T-helper 22 cell (primary cell): ENCODE measurements around the gene CRY2.
"Not testable (repeated sequence)": the region's sequence is repeated elsewhere in the genome, so short reads cannot be mapped to it uniquely, and the experiment has no call there.

Experiments used
- DNase-seq: peaks from one replicate; pipeline ENCODE4 v3.0.0-alpha.2; 2020; ENCODE audit warnings: low read depth

Gene CRY2

GRCh38 chr11:45846974-45847910 lies at the start of gene CRY2:
Gene CRY2 (plus strand): TSS chr11:45847475. CDS start chr11:45847491, 16 bp downstream.
- peak; percentile 97 for DNase-seq

DNA sequence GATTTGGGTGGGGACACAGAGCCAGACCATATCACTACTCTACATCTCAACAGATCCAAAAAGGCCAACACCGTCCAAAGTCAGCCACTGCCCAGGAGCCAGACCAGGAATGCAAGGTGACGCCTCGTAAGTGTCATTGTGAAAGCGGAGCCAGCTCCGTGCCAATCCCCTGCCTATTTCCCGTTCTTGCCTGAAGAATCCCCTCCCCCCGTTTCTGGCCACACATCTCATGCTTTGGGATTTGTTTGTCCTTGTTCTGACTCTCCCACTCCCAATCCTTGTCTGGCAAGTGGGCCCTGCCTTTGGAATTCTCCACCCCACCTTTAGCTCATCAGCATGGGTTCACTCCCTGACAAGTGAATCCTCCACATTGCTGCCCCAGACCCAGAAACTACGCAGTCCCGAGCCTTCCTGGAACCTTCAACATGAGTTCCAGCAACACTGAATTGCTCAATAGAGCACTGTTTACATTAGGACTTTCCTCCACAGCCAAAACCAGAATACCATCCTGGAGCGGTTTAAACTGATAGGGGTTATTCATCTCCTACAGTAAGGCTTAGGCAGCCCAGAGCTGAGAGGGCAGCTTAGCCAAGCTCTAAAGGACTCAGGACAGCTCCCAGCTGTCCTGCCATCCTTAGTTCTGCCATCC lies 48.4 kb upstream of the CRY2 start:
- DNase-seq, result no peak

GRCh38 chr11:45799562-45799961 lies 47.7 kb upstream of the CRY2 start:
- DNase-seq, result no peak

- DNase-seq, result no peak
Measured at GRCh38 chr11:45800261-45800660, 47.0 kb upstream of the CRY2 start.

DNA sequence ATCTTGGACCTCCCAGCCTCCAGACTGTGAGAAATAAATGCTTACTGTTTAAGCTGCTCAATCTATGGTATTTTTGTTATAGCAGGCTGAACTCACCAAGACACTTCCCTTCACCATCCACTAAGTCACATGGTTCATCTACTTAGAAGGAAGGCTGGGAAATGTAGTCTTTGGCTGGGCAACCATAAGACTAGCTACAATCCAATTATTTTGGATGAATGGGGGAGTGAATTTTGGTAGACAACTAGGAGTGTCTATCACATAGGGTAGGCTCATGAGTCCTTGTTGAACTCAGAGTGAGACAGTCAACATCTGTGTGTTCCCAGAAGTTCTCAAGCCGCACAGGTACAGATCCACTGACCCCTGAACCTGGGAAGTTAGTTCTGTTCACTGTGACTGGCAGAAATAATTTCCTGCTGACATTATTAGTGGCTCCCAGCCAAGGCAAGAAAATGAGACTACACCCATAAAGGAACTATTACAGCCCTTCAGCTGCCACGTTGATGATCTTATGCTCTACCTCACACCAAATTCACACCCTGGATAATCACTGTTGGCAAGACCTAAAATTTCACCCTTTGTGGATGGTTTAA lies 45.5 kb upstream of the CRY2 start:
- DNase-seq, result no peak

DNA sequence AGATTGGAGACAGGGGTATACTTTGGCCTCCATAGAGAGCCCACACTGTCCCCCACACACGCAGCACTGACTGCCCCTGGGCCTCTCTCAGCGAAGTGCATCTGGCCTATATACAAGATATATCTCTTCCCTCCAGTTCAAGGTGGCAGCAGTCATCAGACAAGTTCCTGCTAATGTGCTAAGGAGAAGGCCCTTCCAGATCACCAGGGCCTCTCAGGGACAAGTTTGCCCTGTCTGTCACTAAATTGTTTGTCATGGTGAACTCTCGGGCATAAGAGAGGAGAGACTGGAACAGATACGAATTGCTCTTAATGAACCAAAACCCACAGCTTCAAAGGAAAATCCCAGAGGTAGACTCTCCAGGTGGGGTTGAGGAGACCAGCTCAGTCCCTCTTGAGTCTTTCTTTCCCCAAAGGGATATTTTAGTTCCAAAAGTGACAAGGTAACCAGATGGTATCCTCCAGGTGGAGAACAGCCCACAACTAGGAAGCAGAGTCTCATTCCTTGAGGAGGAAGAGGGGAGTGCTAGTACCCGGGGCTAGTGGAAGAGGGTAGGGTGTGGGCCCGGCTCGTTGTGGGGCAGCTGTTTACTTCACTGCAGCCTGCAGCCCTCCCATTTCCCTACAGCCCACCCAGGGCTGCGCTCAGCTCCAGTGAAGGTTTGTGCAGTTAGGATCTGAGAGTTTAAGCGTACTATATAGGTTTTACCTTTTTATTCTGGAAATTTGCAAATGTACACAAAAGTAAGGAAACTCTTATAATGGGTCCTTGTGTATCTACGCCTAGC lies 44.6 kb upstream of the CRY2 start:
- no peak for DNase-seq

DNA sequence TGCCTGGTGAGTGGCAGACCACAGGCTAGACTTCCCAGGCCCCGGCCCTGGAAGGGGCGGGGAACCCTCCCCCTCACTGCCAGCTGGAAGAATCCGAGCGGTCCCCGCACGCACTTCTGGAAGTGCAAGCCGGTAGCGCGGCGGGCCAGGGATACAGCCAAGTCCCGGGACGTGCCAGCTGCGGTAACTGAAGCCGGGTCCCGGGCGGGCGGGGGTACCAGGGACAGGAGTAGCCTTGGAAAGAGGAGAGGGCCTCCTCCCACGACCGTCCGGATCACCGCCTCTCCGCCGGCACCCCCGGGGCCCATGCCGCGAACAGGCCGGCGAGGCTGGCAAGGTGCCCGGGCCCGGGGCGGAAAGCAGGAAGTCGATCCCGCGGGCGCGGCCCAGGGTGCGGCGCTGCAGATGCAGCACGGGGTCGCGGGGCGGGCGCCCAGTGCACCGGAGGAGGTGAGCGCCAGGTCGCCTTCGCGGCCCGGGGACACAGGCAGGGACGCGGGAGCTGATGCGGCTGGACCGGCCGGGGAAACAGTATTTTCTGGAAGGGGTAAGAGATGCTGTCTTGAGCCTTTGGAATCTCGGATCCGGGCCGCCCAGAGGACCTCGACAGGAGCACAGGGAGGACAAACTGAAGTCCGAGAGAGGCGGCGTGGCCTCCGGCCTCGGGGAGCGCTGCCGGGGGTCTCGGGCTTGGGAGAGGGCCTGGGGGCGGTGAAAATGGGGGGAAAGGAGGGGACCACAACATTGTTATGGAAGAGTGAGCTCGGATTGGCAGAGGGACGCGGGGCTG lies 43.1 kb upstream of the CRY2 start:
- peak; percentile 51 for DNase-seq

GRCh38 chr11:45804761-45805304 lies 42.4 kb upstream of the CRY2 start, which contains the start of gene SLC35C1:
Gene SLC35C1 (plus strand): TSS chr11:45805149. CDS start chr11:45805802, 653 bp downstream.
- peak; percentile 90 for DNase-seq

DNA sequence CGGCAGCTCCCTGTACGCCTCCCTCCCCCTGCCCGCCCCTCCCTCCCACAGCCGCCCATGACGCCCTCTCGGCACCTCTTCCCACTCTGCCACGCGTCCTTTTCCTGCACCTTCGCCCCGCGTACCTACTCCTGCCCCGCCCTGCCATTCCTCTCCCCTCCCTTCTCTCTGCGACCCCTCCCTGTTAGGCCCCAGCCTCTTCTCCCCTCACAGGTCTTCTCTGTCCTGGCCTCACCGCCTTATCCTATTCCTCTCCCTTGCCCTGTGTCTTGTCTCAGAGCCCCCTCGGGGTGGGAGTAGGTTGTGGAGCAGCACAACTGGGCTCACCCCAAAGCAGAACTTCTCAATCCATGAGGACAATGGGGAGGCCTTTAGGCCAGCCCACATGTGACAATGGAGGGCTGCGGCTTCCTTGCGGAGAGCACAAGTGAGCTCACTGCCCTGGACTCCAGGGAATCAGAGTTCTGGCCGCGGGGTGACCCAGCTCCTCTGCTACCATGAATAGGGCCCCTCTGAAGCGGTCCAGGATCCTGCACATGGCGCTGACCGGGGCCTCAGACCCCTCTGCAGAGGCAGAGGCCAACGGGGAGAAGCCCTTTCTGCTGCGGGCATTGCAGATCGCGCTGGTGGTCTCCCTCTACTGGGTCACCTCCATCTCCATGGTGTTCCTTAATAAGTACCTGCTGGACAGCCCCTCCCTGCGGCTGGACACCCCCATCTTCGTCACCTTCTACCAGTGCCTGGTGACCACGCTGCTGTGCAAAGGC lies 41.8 kb upstream of the CRY2 start:
- DNase-seq, result no peak

DNA sequence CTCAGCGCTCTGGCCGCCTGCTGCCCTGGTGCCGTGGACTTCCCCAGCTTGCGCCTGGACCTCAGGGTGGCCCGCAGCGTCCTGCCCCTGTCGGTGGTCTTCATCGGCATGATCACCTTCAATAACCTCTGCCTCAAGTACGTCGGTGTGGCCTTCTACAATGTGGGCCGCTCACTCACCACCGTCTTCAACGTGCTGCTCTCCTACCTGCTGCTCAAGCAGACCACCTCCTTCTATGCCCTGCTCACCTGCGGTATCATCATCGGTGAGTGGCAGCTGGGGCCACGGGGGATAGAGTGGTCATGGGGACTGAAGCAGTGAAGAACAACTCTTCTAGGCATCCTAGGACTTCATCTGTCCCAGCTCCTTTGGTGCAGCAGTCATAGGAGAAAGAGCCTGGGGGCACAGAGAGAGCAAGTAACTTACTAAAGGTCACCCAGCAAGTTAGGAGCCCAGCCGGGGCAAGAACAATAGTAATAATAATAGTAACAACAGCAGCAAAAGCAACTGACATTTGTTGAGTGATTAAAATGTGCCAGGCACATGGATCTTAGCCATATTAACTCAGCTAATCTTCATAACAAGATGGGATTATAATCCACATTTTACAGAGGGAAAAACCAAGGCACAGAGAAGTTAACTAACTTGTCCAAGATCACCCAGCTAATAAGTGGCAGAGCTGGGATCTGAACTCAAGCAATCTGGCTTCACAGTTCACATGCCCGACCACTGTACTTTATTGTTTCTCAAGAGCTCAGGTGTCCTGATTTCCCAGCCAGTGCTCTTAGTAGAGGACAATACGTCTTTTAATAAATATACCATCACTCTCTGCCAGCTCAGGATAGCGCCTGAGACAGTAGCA lies 41.0 kb upstream of the CRY2 start:
- no peak for DNase-seq

DNA sequence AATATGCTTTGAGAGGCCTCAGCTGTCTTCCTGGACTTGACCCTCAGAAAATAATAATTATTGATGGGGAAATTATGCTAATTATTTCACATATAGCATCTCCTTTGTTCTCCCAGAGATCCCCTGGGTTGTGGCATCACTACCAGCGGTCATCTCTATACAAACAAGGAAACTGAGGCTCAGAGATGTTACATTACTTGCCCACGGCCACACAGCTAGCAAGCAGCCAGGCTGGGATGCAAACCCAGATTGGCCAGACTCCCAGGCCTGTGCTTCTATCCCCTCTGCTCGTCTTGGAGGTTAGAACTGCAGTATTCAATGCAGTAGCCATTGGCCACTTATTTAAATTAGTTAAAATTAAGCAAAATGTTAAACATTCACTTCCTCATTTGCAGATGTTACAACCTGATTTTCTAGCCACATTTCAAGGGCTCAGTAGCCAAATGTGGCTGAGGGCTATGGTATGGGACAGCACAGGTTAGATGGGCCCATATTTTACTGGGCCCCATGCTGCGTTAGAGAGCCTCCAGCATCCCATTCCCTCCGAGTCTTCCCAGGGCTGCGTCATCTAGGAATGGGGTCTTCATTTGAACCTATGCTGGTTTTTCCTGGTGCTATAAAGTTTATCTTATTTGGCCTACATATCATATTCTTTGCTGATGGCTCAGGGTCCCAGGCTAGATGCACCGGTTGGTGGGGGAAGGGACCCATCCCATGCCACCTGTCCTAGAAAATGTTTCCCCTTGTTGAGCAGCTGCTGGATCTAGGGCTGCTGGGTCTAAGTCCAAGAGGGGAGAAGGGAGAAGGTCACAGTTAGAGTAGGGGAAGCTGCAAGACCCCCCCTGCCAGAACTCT lies 40.1 kb upstream of the CRY2 start:
- DNase-seq, result no peak

GRCh38 chr11:45807792-45808238 lies 39.5 kb upstream of the CRY2 start:
- DNase-seq, result no peak

GRCh38 chr11:45808427-45808826 lies 38.8 kb upstream of the CRY2 start:
- DNase-seq, result not testable (repeated sequence)

DNA sequence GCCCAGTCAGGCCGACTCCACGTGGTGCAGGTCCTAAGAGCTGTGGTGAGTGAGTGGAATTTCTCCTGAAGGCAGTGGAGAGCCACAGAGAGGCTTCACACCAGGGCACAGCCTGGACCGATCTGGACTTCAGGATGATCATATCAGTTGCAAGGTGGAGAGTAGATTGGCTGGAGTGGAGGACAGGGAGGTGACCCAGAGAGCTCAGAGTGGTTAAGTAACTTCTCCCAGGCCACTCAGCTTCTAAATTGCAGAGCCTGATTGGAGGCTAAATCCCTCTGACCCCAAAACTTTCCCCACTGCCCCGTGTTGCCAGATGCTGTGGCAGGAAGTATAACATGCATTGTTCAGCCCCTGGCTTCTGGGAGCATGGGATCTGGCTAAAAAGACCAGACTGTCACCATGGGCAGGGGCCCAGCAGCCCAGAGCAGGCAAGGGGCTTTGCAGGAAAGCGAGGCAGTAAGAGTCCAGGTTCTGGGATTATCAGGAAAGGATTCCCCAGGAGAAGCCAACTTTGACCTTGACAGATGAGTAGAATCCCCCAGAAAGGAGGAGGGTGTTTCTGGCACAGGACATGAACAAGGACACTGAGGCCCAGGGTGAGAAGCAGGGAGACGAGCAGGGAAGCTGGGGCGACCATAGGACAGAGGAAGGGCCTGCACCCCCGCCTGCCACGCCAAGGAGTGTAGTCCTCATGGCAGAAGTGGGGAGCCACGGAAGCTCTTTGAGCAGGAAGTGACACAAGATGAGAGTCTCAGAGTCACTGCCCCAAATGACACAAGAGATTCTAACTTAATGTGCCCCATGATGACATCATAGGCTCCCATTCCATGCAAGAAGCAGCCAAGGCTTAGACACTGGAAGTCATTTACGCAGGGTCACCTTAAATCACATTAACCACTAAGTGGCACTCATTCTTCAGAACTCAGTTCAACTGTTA lies 37.5 kb upstream of the CRY2 start:
- DNase-seq, result no peak

DNA sequence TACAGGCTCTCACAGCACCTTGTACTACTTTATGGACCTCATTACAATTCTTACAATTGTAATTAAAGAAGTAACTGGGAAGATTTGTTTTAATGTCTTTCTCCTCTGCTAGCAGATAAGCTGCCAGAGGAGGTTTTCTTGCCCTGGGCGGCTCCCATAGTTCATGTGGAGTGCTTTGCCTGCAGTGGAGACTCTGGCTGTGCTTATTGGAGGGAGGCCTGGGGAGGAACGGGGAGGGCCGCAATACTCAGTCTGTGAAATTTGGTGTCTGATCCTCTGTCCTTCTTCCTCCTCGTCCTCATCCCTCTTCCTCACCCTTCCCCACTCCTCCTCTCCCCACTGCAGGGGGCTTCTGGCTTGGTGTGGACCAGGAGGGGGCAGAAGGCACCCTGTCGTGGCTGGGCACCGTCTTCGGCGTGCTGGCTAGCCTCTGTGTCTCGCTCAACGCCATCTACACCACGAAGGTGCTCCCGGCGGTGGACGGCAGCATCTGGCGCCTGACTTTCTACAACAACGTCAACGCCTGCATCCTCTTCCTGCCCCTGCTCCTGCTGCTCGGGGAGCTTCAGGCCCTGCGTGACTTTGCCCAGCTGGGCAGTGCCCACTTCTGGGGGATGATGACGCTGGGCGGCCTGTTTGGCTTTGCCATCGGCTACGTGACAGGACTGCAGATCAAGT lies 36.7 kb upstream of the CRY2 start:
- no peak for DNase-seq

DNA sequence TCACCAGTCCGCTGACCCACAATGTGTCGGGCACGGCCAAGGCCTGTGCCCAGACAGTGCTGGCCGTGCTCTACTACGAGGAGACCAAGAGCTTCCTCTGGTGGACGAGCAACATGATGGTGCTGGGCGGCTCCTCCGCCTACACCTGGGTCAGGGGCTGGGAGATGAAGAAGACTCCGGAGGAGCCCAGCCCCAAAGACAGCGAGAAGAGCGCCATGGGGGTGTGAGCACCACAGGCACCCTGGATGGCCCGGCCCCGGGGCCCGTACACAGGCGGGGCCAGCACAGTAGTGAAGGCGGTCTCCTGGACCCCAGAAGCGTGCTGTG lies 36.2 kb upstream of the CRY2 start:
- DNase-seq, result no peak
